GM19043 (cell line): Measurements from ENCODE around the gene MRPL14.
A peak's percentile ranks its signal among the peaks of the same experiment; 100 is the strongest.

Experiments used
- ATAC-seq: cut with Tn5 transposase; IDR thresholded peaks from one replicate; pipeline ENCODE4 v1.9.1; 2021; ENCODE audit warnings: low read depth; ENCODE audit not compliant: unreplicated experiment

Gene MRPL14

GRCh38 chr6:44126320-44127149 is 717 bp downstream of the MRPL14 start:
- peak; percentile 39 for ATAC-seq

GRCh38 chr6:44123544-44123943 is 3.7 kb downstream of the MRPL14 start:
- no peak for ATAC-seq

- no peak for ATAC-seq
Observed at GRCh38 chr6:44122801-44123200, 4.5 kb downstream of the MRPL14 start.

GRCh38 chr6:44120692-44121443 is 6.4 kb downstream of the MRPL14 start:
- no peak for ATAC-seq

GRCh38 chr6:44119704-44120262 is 7.5 kb downstream of the MRPL14 start:
- ATAC-seq: no peak

- no peak for ATAC-seq
Observed at GRCh38 chr6:44117397-44118128, 9.7 kb downstream of the MRPL14 start.

- ATAC-seq: no peak
Observed at GRCh38 chr6:44116641-44117382, 10.4 kb downstream of the MRPL14 start.

- ATAC-seq: no peak
Observed at GRCh38 chr6:44115866-44116265, 11.4 kb downstream of the MRPL14 start.

- no peak for ATAC-seq
Observed at GRCh38 chr6:44113414-44113813, 13.8 kb downstream of the MRPL14 start.

GRCh38 chr6:44111434-44112417 is 15.5 kb downstream of the MRPL14 start:
- ATAC-seq: no peak

GRCh38 chr6:44110966-44111365 is 16.3 kb downstream of the MRPL14 start:
- no peak for ATAC-seq

- no peak for ATAC-seq
Observed at GRCh38 chr6:44110005-44110676, 17.1 kb downstream of the MRPL14 start.

- ATAC-seq: no peak
Observed at GRCh38 chr6:44109212-44109611, 18.0 kb downstream of the MRPL14 start.

GRCh38 chr6:44108471-44108870 is 18.8 kb downstream of the MRPL14 start:
- ATAC-seq: no peak

GRCh38 chr6:44107017-44107416 is 20.2 kb downstream of the MRPL14 start:
- ATAC-seq: no peak

- no peak for ATAC-seq
Observed at GRCh38 chr6:44105993-44106740, 21.1 kb downstream of the MRPL14 start.

GRCh38 chr6:44105146-44105545 is 22.1 kb downstream of the MRPL14 start:
- ATAC-seq: no peak
